ENCODE measurements around the gene KIF1A.

KIF1A gene

DNA sequence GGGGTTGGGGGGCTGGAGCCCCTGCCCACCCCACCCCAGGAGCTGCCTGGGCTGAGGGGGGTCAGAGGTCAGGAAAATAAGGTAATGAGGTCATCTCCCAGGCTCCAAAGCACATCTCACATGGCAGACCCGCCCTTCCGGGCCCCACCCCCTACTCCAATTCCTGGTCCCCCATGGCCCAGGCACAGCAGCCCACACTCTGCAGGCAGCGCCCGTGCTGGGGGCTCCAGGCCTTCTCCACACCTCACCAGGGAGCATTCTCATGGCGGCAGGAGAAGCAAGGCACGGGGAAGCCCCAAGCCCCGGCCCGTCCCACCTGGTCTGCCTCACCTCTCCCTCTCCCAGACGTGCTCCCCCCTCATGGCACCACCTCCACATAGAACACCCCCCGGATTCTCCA is 84.5 kb downstream of the KIF1A start:
- no peak for DNase-seq (ENCODE audit: low spot score)

DNA sequence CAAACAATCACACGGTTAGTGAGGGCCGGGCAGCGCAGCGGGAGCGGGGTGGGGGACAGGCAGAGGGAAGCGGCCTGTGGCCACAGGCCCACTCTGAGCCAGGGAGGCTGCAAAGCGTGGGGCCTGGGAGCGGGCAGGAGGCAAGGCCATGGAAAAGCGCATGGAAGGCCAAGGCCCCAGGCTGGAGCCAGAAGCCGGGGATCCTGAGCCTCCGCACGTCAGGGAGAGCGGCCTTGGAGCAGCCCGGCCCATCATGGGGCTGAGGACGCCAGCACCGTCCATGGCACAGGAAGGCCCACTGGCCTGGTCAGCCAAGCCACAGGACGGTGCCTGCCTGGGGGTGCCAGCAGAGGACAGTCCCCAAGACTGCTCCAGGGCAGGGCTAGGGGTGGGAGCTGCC is 85.3 kb downstream of the KIF1A start:
- no peak for DNase-seq (ENCODE audit: low spot score)

DNA sequence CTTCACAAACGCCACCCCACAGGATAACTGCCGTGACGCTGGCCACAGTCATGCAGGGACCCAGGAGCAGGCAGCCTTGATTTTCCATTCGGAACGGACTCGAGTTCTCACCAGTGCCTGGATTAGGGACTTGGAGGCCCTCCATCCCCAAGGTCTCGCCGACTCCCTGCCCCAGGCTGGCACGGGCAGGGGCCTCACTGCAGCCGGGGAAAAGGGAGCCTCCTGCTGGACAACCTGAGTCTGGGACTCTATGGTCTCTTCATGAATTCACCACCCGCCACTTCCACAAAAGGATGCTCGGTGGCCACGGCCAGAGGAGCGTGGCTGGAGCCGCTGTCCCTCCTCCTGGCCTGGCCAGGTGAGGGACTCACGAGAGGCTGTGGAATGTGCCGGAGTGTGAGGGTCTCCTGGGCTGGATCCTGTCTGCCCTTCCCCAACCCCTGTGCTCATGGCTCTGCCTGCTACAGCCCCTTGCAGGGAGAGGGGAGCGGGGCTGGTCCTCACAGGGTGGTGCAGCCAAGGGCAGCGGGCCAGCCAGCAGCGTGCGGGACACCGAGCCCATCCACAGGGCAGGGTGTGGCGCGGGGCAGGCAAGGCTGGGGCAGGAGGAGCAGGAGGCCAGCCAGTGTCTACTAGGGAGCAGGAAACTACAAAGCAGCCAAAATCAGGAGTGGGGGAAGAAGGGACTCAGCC is 86.1 kb downstream of the KIF1A start:
- DNase-seq (ENCODE audit: low spot score) = no peak

DNA sequence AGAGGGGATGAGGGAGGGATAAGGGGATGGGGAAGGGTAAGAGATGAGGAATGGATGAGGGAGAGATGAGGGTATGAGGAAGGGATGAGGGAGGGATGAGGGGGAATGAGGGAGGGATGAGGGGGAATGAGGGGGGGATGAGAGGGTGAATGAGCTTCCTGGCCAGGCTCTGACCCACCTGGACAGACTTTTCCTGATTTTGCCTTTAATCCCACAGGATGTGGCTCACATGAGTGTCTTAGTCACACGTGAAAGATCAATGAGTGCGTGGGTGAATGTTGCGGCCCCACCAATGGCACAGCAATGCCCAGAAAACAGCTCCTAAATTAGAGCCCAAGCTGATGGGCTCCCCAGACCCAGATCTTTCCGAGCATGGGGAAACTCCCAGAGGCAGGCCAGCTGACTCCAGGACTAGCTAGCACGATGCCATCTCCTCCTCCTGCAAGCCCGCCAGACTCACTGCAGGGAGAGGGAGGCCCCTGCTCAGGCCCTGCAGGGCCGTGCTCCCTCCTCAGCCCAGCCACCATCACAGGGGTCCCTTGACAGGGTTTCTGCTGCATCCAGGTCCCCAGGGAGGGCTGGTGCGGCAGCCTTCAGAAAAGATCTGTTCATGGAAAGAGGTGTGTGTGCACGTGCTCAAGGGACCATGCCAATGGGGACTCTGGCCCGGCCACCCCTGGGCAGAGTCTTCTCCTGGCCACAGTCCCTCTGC is 87.0 kb downstream of the KIF1A start:
- peak; percentile 25 for DNase-seq (ENCODE audit: low spot score)

DNA sequence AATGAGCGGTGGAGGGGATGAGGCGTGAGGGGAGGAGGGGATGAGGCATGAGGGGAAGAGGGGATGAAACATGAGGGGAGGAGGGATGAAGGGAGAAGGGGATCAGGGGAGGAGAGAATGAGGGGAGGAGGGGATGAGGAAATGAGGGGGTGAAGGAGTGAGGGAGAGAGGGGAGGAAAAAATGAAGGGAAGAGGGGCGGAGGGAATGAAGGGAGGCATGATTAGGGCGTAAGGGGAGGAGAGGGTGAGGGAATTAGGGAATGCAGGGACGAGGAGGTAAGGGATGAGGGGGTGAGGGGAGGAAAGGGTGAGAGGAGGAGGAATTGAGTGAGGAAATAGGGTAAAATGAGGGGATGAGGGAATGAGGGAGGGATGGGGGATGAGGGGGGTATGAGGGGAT is 87.8 kb downstream of the KIF1A start:
- no peak for DNase-seq (ENCODE audit: low spot score)

DNA sequence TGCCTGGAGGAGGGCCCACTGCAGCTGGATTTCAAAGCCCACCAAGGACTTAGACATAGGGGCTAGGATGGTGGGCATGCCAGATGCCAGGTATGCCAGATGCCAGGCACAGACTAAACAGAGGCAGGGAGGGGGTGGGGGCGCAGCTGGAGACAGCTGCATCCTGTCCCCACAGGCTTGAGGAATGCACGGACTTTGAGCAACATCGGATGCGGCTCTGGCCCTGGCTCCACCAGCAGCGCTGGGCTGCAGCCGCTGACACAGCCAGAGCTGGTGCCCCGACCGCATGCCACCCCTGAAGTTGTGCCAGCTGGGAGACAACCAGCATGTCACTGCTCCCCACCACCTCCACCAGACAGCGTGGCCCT is 88.9 kb downstream of the KIF1A start:
- DNase-seq (ENCODE audit: low spot score) = no peak

DNA sequence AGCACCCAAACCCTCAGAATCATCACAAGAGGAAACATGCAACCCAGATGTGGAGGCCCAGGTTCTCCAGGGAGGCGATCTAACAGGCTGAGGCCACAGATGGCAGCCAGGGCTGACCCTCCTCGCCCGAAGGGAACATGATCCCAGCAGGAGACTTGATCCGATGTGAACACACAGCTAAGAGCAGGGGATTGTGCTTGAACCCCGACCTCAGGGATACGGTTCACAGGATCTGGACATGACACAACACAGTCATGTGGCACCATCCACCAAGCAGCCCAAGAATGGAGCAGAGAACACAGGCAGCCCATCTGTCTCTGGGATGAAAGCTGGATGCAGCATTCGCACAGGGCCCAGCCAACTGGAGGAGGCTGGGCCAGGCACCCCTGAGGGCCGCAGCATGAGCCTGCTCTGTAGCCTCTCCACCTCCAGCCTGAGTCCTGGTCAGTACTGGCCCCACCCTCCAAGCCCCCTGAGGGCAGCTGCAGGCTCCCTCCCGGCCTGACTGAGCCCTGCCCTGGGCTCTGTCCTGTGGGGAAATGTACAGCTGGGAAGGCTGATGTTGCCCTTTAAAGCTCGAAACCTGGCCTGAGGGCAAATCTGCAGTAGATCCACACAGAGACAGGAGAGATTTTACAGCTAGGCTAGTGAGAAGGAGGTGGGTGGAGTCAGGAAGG is 89.4 kb downstream of the KIF1A start:
- no peak for DNase-seq (ENCODE audit: low spot score)

DNA sequence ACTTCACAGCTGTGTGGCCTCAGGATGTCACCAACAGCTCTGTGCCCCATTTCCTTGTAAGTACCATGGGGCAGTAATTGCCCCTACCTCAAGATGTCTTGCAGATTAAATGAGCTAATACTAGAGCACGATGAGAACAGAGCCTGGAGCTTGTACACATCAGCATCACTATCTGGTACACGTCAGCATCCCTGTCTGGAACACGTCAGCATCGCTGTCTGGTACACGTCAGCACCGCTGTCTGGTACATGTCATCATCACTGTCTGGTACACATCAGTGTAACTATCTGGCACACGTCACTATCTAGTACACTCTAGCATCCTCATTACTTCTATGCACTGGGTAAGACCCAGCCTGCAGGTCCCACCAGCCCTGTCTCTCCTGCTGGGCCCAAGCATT is 91.2 kb downstream of the KIF1A start:
- DNase-seq (ENCODE audit: low spot score) = peak; percentile 40

DNA sequence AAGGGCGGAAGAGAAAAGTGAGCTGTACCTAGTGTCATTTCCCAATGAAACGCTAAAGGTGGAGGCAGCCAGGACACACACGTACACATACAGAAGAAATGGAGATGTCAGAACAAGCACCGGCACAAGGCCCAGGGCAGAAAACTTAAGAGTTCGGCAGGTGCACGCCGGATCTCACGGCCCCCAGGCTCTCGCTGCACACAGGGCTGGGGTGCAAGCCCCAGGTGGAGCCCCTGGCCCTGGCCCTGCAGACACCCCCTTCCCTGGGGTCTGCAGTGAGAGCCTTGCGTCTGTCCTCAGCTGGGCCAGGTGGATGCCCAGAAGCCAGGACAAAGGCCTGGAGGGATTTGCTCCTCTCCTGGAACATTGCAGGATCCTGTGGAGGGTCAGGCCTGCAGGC is 91.7 kb downstream of the KIF1A start:
- no peak for DNase-seq (ENCODE audit: low spot score)

DNA sequence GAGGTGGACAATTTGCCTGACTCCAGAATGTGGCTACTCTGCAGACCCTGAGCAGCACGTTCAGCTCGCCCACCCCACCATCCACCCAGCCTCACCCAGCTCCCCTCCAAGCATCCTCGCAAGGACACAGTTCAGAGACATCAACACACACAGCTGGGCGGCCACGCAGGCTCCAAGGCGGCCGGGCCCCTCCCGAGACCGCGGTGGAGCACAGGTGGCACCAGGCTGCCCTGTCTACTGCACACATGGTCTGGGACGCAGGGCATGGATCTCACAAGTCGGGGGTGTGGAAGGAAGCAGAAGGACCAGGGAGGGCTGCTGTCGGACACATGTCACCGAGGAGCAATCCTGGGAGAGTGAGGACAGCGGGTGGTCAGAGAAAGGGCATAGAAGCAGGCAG is 92.1 kb downstream of the KIF1A start:
- DNase-seq (ENCODE audit: low spot score) = no peak

DNA sequence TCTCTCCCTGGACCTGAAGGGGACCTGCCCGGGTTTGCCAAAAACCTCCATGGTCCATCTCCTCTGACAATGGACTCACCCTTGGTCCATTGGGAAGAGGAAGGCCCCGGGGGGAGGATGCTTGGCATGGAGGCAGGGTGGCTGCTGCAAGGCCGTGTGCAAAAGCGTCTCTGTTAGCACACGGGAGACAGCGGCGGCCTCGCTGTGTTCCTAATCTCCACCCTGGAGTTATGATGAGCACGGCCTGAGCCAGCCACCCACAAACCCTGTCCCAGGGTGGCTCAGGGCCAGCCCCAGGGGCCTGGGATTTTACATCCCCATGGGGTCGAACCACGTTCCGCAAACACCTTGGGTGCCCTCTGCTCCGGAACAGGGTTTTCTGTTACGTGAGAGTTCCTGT is 92.6 kb downstream of the KIF1A start:
- DNase-seq (ENCODE audit: low spot score) = no peak

DNA sequence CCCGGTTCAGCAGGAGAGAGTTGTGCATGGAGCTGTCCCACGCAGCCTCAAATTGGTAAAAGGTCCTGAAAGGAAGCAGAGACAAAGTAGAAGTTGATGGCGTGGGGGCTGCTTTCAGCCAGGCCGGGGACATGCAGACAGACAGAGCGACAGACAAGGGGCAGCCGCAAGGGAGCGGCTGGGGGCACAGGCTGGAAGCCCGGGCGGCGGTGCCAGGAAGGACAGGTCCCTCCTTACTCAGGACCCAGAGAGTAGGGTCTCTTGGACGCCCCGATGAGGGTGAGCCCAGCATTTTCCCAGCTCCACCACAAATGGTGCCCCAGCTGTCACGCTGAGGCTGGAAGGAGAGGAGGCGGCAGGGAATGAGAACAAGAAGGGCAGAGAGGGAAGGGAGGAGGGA is 93.1 kb downstream of the KIF1A start:
- DNase-seq (ENCODE audit: low spot score) = no peak

DNA sequence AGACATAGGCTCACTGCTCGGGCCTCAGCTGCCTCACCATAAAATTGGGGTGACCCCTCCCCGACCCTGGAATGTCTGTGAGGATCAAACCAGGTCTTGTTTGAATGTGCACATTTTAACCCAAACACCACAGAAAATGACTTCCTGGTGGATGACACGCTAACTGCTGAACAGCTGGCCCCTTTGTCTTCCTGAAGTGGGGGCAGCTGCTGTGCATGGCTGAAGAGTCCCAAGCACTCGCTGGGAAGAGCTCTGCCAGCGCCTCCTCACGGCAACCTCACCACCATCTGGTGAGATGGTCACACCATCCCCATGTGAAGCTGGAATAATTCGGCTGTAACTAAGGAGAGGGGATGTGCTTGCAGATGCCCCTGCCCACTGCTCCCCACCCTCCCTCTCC is 94.3 kb downstream of the KIF1A start:
- DNase-seq (ENCODE audit: low spot score) = no peak

DNA sequence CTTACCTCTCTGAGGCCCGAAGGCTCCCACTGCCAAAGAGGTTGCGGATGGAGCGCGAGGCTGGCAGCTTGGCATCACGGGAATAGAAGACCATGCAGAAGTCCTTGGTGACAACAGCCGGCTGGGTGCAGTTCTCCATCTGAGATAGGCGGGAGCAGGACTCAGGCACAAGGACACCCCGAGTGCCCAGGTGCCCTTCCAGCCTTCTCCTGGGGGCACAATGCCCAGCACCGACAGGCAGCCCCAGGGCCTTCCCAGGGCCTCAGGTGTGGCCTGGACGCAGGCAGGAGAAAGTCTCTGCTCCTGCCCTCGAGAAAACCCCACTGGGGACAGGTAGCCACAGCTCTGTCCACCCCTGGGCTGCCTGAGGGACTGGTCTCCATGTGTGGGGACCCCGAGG is 94.8 kb downstream of the KIF1A start:
- no peak for DNase-seq (ENCODE audit: low spot score)

DNA sequence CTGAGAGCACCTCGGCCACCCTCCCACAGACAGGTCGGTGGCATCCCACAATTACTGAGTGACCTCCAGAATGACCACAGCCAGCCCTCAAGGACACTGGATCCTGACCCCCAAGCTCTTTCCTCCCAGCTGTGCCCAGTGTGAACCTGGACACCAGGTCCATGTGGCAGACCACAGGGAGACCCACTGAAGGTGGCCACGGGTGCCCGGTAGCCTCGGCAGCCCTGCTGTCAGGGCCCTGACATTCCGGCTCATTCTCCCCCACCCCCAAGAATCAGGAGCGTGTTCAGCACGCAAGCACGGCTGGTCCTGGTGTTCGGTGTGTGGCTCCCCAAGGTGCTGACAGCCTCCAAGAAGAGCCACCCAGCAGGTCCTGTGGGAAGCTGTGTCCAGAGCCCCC is 95.6 kb downstream of the KIF1A start:
- no peak for DNase-seq (ENCODE audit: low spot score)

DNA sequence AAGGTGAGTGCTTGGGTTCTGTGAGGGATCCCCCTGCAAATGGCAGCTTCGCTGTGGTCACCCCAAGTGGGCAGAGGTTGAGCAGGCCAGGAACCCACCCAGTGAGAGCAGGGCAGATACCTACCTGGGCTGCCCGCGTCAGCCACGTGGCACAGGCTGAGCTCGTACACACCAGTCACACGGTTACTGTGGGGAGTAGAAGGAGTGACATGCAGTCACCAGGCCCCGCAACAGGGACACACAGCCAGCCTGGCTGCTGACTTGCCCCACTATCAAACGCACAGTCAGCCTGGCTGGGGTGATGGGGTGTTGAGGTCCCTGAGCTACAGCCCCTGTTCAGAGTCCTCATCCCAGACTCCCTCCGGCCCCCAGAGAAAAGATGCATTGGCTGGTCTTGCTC is 96.2 kb downstream of the KIF1A start:
- DNase-seq (ENCODE audit: low spot score) = no peak

DNA sequence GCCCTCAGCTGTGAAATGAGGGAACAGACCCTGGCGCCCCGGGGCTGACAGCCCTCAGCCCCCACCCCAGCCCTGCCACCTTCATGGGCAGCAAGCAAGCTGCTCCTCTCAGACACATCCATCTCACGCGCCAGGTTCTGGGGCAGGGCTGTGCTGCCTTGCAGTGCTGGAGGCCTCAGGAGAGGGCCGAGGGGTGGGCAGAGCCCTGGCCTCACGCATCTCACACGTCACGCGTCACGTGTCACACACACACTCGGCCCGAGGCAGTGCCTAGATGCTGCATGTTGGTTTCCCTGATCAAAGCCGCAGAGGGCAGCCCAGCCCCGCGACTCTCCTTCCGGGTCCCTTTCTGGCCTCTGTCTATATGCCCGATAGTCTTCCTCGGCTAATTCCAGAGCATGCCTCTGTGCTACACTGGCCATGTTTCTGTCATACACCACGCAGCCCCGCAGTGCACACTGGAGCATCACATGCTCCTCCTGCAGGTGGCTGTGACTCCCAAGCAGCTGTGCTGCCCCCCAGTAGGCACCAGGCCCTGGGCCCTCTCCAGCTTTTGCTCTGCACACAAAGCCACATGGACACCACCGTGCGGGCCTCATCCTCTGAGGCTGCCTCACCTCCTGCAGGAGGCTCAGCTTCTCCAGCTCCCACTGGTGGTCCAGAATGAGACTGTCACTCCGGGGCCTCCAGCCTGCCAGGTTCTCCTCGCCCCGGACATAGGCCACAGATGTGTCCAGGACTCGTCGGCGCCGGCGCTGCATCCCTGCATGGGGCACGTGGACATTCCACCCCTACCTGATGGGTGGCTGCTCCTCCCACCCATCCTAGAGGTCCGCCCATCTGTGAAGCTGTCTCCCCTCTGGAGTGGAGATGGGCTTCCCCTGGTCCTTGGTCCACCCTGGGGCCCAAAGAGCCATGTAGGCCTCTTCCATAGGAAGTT is 97.0 kb downstream of the KIF1A start:
- no peak for DNase-seq (ENCODE audit: low spot score)

DNA sequence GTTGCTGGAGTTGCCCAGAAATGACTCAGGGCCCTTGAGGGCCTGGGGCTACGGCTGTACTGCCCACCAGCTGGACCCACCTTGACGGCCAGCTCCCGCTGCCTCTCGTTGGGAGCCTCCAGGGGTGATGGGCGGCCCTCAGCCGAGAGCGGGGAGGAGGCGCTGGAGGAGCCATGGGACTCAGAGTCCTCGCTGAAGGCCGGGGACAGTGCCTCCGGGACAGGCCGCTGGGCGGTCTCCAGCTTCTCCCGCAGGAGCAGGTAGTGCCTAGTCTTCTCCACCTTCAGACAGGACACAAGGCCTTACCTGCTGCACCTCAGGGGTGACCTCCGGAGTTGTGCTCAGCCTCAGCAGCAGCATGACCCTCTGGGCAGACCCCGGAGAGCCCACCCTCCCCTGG is 97.6 kb downstream of the KIF1A start:
- DNase-seq (ENCODE audit: low spot score) = no peak

DNA sequence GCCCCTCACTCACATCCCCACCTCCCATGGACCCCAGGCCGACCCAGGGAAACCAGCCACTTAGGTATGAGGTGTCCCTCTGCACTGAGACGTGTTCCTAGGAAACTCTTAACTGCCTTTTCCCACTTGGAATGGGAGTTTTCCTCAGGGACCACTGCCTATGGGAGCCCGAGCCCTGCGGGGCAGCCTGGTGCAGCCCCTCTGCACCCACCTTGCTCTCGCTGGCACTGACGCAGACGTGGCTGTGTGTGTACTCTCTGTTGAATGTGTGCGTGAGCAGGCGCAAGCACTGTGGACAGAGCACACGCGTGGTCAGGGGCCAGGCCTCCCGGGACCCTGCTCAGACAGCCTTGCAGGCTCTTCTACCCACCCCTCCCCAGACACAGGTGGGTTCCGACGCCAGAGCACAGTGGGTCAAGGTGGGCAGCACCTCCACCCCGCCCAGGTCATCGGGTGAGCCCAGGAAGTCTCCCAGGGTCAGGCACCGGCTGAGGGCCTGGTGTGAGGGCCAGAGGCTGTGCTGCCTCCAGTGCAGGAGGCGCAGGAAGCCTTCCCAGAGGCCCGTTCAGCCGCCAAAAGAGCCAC is 98.3 kb downstream of the KIF1A start:
- DNase-seq (ENCODE audit: low spot score) = no peak

DNA sequence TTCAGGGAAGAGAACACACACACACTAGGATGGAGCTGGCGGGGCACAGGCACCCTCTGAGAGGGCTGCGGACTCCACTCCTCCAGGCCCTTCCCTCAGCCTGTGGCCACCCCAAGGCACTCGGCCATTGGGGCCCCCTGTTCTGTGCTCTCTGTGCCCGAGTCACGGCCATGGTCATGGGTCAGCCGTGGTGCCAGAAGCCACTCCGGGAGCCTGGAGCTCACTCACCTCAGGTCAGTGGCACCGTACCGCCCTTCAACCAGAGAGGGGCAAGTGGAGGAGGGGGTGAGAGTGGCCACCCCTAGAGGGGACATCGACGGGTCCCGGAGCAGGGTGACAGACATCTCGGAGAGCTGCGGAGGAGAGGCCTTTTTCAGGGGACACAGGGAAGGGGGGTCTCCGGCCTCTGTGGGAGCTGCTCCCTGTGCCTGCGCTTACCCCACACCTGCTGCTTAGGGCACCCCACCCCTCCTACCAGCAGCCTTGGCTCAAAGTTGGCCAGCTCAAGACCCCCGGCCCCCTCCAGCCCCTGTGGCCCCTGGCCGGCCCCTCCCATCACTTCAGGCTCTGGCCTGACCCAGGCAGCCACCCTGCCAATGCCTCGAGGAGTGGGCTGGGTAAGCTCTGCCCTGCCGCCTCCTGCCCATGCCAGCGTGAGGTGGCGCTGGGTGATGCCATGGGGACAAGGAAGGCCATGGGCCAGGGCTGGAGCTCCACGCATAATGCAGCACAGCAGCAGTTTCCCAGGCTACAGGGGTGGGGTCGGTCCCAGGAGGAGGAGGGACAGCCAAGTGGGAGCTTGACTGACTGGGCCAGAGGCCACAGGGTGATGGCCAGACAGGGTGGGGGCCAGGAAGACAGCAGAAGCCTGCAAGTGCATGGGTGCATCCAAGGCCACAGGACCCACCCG is 99.1 kb downstream of the KIF1A start:
- DNase-seq (ENCODE audit: low spot score) = no peak

Data from RKO (cell line).